ENCODE data around the gene AQP11. TPM values are rescaled to one million over a fixed set of nuclear protein-coding genes. Genes with fewer than 3 reads are reported as not detected.

AQP11 gene
- total RNA-seq, result 0.64 and 0.65 TPM in 2 replicates

GRCh38 chr11:77589521-77590193 is at the start of gene AQP11:
Gene AQP11 (plus strand): TSS chr11:77589953. CDS start chr11:77589993, 40 bp downstream.

DNA sequence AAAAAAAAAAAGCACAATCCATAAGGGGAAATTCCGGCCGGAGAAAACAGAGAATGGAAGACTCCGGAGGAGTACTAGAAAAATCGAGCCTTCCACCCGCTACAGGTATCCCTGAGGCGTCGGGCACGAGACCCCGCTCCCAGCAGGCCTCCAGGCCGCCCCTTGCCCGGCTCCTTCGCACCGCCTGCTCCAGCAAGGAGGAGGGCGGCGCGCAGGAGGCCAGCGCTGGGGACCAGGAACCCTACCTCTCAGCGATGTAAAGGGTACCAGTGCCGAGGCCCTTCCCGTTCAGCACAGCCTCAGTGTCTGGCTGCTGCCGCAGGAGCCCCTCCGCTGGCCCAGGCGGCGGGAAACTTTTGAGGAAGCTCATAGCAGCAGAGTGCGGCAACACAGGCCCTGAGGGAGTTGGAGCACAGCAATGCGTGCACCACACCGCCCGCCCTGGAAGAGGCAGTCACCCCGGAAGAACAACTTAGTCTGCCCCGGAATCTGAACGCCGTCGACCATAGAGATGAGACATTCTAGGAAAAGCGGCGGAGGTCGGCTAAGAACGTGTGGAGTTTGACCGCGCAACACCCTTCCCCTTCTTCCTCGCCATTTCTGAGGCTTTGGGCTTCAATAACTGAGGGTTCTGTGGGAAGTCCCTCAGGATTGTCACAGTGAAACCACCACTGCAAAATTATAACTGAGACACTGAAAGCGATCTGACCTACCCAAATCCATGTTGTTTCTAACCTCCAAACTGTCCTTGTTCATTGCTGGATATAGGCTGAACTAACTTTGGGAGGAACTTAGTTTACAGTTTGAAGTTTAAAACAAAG is 47.8 kb downstream of the AQP11 start, which contains the start of gene CLNS1A:
Gene CLNS1A, minus strand, starts transcription at position 450 of the 821 bp plus-strand sequence. Its CDS starts 80 bp downstream, at position 370.

Other genes starting within 250 kb of the AQP11 start
- gene PAK1, start 115.9 kb upstream of the AQP11 start, total RNA-seq, result 18.5 and 30.1 TPM in 2 replicates
- gene CLNS1A, start 47.8 kb downstream of the AQP11 start, total RNA-seq, result 86.4 and 95.9 TPM in 2 replicates
- 22.9 and 55.8 TPM in 2 replicates for gene RSF1, start 230.8 kb downstream of the AQP11 start, total RNA-seq
- gene AAMDC, start 231.2 kb downstream of the AQP11 start, total RNA-seq, result 16.2 and 17.3 TPM in 2 replicates

Data from epithelial cell of alveolus of lung (primary cell).